GM21390 (cell line): ENCODE results near the gene FBXO5.

ENCODE experiments used
- ATAC-seq: cut with Tn5 transposase; IDR thresholded peaks from one replicate; pipeline ENCODE4 v1.9.1; 2021; ENCODE audit not compliant: unreplicated experiment

FBXO5 gene

DNA sequence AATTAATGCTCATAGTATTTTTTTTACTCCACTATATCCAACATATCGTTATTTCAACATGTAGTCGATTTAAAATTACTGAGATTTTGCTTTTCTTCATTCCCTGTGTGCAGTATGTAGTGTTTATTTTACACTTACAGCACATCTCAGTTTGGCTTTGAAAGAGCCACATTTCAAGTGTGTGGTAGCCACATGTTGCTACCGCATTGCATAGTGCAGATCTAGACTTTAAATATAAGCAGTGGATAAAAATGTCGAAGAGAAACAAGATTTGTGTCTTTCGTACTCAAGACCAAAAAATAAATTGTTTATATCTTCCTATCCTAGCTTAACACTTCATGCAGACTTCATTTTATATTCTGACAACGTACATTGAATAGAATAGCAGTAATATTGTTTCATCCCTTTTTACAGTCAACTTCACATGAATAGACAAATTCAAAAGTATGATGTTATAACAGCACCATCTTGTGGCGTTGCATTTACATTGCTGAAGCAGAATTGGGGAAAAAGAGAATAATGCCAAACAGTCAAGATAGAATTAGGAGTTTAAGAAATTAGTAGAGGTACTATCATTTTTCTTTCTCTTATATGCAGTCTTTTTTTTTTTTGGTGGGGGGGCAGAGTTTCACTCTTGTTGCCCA is 29.9 kb downstream of the FBXO5 start:
- ATAC-seq, result no peak

DNA sequence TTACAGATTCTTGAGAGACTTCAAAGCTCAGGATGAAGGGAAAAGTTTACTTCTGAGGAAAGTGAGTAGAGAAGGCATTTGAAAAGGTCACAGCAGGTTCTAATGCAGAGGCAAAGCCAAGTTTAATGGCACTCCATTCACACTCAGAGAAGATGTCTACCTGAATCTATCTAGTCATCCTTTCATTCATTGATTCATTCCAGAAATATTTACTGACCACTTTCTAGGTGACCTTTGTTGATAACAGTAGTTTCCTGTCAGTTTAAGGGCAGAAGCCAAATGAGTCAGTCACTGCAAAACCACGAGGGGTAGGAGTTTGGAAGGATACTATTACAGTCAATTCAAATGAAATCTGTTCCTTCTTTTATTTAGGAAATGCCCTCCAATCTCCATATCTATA is 30.8 kb downstream of the FBXO5 start:
- ATAC-seq, result no peak

DNA sequence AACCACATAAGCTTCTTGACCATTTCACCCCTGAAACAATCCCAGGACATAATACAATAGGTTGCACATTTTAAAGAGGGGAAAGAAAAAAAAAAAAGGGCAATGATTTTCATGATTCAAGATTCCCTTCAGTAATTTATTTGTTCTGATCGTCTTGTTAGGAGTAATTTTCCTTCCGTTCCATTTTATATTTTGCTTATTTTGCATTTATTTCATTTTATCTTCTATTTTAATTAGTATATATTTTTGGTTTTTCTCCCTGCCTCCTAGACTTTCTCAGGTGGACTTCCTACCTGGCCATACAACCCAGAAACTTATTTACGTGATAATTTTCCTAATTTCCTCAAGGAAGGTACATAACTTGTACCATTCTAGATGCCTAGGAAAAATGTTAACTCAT is 32.6 kb downstream of the FBXO5 start:
- ATAC-seq, result no peak

DNA sequence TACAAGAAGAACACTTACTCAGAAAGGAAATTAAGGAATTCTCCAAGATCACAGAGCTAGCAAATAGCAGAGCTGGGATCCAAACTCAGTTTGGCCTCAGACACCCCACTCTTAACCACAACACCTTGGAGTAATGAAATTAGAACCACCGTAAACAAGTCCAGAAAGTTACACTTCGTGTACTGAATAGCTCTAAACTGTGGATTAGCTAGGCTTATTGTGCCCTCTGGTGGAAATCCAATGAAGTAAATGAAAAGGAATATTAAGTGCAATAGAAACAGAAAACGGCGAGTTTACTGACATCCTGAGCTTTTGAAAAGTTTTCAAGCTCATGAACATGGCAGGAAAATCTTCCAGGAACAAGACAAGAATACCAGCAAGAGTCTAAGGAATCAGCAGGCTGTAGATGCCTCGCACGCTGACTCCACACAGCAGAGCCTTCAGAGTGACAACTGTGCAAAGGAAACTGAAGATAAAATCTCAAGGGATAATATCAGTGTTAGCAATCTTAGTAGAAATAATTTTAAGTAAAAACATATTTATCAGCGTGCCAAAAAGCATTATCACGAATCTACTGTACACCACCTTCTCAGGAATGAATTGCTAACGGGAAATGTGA is 34.6 kb downstream of the FBXO5 start:
- peak; percentile 79 for ATAC-seq

- no peak for ATAC-seq
Measured at GRCh38 chr6:152946995-152947394, 35.8 kb downstream of the FBXO5 start.

DNA sequence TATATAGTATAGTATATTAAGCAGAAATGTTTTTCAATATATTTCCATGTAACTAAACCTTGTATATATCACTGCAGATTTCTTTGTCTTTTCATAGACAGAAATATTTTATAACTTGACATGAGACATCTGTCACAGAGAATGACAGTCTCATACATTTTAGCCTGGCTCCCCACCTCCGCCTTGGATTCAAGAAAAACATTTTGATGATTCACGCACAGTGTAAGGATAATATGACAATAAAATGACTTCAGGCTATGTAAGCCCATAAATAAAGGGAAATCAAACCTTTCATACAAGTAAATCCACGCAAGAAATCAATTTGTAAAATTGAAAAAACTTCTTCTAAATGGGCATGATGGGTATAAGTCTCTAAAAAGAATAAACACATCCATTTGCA is 36.4 kb downstream of the FBXO5 start:
- ATAC-seq, result no peak

- ATAC-seq, result no peak
Measured at GRCh38 chr6:152943260-152943897, 39.5 kb downstream of the FBXO5 start.

- ATAC-seq, result no peak
Measured at GRCh38 chr6:152942319-152942869, 40.4 kb downstream of the FBXO5 start.

GRCh38 chr6:152941746-152942145 is 41.1 kb downstream of the FBXO5 start:
- ATAC-seq, result no peak

GRCh38 chr6:152932865-152933264 is 50.0 kb downstream of the FBXO5 start:
- no peak for ATAC-seq

DNA sequence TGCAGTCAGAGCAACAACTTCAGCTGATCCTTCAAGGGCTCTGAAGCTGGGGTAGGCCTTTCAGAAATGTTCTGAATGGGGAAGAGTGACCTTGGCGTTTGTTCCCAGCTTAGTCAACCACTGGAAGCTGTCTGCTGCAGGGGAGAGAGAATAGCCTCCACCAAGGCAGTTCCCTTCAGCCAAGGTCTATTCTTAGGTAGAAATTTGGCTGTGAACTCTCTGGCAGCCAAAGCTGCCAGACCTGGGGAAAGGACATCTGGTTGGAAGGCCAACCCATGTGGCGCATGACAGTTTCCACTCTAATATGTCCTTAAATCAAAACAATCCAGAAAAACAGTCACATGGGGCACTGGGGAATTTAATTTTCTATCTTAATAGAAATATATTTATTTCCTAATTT is 60.1 kb downstream of the FBXO5 start:
- ATAC-seq, result no peak
